Gastrocnemius medialis (tissue), 4 donors: ENCODE results near the gene GRIK4.

ENCODE experiments used
- POLR2A ChIP-seq, 2 donors: fragments of 450-650 bp; IDR thresholded peaks; one replicate each; pipeline ENCODE4 v1.6.1; 2017; ENCODE audit warnings: antibody characterized with exemption in 2 of 2, mild to moderate bottlenecking in 2 of 2, moderate library complexity in 2 of 2
- TF ChIP-seq, protein P1 (sequence below), 5 experiments: fragments of 450-650 bp in 3 of 5; fragments of 200-600 bp in 2 of 5; sonication (generic) in 2 of 5; IDR thresholded peaks in 4 of 5; conservative IDR thresholded peaks in 1 of 5; 1 replicate in 4 of 5; 2 replicates in 1 of 5; pipeline ENCODE4 v1.5.1; 2016 to 2019; ENCODE audit warnings: antibody characterized with exemption in 5 of 5, mild to moderate bottlenecking in 3 of 5, moderate library complexity in 3 of 5

DNA sequence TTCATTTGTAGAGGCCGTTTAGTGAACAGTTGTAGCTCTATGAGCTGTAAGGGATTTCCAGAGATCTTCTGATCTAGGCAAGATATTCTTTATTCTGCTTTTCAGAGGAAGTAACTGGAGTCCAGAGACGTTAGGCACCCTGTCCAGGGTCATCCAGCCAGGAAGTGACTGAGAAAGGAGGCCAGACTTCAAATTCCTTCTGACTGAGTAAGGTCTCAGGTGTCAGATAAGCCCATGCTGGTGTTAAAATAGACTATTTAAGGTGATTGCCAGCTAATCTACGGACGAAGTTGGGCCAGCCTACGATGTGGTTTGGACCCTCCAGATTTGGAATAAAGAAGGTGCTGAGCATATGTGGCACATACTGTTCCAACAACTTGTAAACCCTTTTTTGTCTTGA, 54.6 kb downstream of the GRIK4 start:
- TF ChIP-seq, protein P1, sequence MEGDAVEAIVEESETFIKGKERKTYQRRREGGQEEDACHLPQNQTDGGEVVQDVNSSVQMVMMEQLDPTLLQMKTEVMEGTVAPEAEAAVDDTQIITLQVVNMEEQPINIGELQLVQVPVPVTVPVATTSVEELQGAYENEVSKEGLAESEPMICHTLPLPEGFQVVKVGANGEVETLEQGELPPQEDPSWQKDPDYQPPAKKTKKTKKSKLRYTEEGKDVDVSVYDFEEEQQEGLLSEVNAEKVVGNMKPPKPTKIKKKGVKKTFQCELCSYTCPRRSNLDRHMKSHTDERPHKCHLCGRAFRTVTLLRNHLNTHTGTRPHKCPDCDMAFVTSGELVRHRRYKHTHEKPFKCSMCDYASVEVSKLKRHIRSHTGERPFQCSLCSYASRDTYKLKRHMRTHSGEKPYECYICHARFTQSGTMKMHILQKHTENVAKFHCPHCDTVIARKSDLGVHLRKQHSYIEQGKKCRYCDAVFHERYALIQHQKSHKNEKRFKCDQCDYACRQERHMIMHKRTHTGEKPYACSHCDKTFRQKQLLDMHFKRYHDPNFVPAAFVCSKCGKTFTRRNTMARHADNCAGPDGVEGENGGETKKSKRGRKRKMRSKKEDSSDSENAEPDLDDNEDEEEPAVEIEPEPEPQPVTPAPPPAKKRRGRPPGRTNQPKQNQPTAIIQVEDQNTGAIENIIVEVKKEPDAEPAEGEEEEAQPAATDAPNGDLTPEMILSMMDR (IDR thresholded peaks at IDR 0.05 in 4 of 5, conservative IDR thresholded peaks at IDR 0.05 in 1 of 5) = no peak
- no peak for TF ChIP-seq POLR2A (IDR thresholded peaks at IDR 0.05)
